ENCODE results near the gene EMC9. TPM values are rescaled to one million over a fixed set of nuclear protein-coding genes. Genes with fewer than 3 reads are reported as not detected.

The EMC9 gene
- total RNA-seq, 1 donor from 2014 or later: 14.0 TPM

DNA sequence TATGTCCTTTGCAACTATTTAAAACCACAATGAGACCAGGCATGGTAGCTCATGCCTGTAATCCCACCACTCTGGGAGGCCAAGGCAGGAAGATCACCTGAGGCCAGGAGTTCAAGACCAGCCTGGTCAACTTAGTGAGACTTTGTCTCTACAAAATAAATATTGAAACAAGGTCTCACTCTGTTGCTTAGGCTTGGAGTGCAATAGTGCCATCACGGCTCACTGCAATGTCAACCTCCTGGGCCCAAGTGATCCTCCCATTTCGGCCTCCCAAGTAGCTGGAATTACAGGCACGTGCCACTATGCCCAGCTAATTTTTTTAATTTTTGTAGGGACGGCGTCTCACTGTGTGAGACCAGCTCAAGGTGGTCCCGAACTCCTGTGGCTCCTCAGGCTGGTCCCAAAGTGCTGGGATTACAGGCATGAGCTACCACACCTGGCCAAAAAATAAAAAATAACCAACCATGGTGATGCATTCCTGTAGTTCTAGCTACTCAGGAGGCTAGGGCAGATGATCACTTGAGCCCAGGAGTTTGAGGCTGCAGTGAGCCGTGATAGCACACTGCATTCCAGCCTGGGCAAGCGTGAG, 11.9 kb downstream of the EMC9 start:
- Histone ChIP-seq H4K20me1 (ENCODE audit: low read depth) (no peaks in the 10 kb centered on the region), H3K27me3 (no peaks in the 10 kb centered on the region), H3K27ac (no peak overlapping the region), H3K9ac (no peak overlapping the region), H3K79me2 (ENCODE audit: low read depth) (no peaks in the 10 kb centered on the region), H2AFZ (replicated peaks) (no peak overlapping the region), H3K4me1 (no peaks in the 10 kb centered on the region), H3K9me3 (ENCODE audit: low read depth) (no peaks in the 10 kb centered on the region), H3K36me3 (no peaks in the 10 kb centered on the region), H3K4me3 (no peak overlapping the region), H3F3A (ENCODE audit: low read depth) (peaks cover 4% of the 10 kb centered on the region), H3K4me2 (no peak overlapping the region)
- no peaks in the 10 kb centered on the region for H3K4me1 Mint-ChIP-seq
- H3K9me3 Mint-ChIP-seq: no peaks in the 10 kb centered on the region
- no peak overlapping the region for H3K4me3 Mint-ChIP-seq
- peaks cover 4% of the 10 kb centered on the region for H3K27me3 Mint-ChIP-seq (ENCODE audit: insufficient read depth, low read depth)
- no peak overlapping the region for H3K27ac Mint-ChIP-seq
- no peaks in the 10 kb centered on the region for H3K36me3 Mint-ChIP-seq
- DNase-seq (ENCODE audit: low spot score): no peak
- TF ChIP-seq, protein P1, sequence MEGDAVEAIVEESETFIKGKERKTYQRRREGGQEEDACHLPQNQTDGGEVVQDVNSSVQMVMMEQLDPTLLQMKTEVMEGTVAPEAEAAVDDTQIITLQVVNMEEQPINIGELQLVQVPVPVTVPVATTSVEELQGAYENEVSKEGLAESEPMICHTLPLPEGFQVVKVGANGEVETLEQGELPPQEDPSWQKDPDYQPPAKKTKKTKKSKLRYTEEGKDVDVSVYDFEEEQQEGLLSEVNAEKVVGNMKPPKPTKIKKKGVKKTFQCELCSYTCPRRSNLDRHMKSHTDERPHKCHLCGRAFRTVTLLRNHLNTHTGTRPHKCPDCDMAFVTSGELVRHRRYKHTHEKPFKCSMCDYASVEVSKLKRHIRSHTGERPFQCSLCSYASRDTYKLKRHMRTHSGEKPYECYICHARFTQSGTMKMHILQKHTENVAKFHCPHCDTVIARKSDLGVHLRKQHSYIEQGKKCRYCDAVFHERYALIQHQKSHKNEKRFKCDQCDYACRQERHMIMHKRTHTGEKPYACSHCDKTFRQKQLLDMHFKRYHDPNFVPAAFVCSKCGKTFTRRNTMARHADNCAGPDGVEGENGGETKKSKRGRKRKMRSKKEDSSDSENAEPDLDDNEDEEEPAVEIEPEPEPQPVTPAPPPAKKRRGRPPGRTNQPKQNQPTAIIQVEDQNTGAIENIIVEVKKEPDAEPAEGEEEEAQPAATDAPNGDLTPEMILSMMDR (IDR thresholded peaks at IDR 0.05): no peak
- no peak for TF ChIP-seq EZH2phosphoT487 (IDR thresholded peaks at IDR 0.05)
- no peak for TF ChIP-seq EZH2 (IDR thresholded peaks at IDR 0.05)

DNA sequence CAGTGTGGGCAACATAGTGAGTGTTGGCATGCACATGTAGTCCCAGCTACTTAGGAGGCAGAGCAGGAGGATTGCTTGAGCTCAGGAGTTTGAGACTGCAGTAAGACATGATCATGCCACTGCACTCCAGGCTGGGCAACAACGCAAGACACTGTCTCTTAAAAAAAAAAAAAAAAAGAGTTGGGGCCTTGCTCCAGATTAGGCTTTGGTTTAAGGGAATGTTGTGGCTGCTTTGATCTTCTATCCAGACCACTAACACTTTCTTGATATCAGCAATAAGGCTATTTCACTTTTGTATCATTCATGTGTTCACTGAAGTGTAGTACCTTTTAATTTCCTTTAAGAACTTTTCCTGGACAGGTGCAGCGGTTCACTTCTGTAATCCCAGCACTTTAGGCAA, 13.7 kb downstream of the EMC9 start:
- H3K4me1 Mint-ChIP-seq: no peaks in the 10 kb centered on the region
- Histone ChIP-seq H4K20me1 (ENCODE audit: low read depth) (no peaks in the 10 kb centered on the region), H2AFZ (replicated peaks) (no peak overlapping the region), H3K9me3 (ENCODE audit: low read depth) (no peaks in the 10 kb centered on the region), H3F3A (ENCODE audit: low read depth) (no peaks in the 10 kb centered on the region), H3K4me1 (no peaks in the 10 kb centered on the region), H3K27ac (no peak overlapping the region), H3K27me3 (no peaks in the 10 kb centered on the region), H3K79me2 (ENCODE audit: low read depth) (no peaks in the 10 kb centered on the region), H3K9ac (no peak overlapping the region), H3K36me3 (no peaks in the 10 kb centered on the region), H3K4me3 (no peak overlapping the region), H3K4me2 (no peak overlapping the region)
- no peaks in the 10 kb centered on the region for H3K36me3 Mint-ChIP-seq
- H3K27me3 Mint-ChIP-seq (ENCODE audit: insufficient read depth, low read depth): peaks cover 4% of the 10 kb centered on the region
- no peaks in the 10 kb centered on the region for H3K9me3 Mint-ChIP-seq
- H3K4me3 Mint-ChIP-seq: no peak overlapping the region
- H3K27ac Mint-ChIP-seq: no peak overlapping the region
- DNase-seq (ENCODE audit: low spot score): no peak
- TF ChIP-seq EZH2 (IDR thresholded peaks at IDR 0.05): no peak

DNA sequence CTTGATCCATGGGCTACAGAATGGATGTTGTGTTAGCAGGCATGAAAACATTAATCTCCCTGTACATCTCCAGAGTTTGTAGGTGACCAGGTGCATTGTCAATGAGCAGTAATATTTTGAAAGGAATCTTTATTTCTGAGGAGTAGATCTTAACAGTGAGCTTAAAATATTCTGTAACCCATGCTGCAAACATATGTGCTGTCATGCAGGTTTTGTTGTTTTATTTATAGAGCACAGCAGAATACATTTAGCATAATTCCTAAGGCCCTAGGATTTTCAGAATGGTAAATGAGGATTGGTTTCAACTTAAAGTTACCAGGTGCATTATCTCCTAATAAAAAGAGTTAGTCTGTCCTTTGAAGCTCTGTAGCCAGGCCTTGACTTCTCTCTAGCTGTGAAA, 14.5 kb downstream of the EMC9 start:
- Mint-ChIP-seq H3K9me3 (no peaks in the 10 kb centered on the region), H3K27me3 (ENCODE audit: insufficient read depth, low read depth) (no peaks in the 10 kb centered on the region)
- no peak overlapping the region for H2AFZ ChIP-seq (replicated peaks)

More for the DNA sequence above, 14.5 kb downstream of the EMC9 start:
- Mint-ChIP-seq H3K27ac (no peak overlapping the region), H3K36me3 (no peaks in the 10 kb centered on the region), H3K4me1 (no peaks in the 10 kb centered on the region), H3K4me3 (no peak overlapping the region)
- no peak overlapping the region for H3K4me3 ChIP-seq
- TF ChIP-seq EZH2phosphoT487 (IDR thresholded peaks at IDR 0.05) (no peak), EZH2 (IDR thresholded peaks at IDR 0.05) (no peak)
- TF ChIP-seq, protein P1 (IDR thresholded peaks at IDR 0.05): no peak
- no peaks in the 10 kb centered on the region for H3K36me3 ChIP-seq
- H3K79me2 ChIP-seq (ENCODE audit: low read depth): no peaks in the 10 kb centered on the region
- H4K20me1 ChIP-seq (ENCODE audit: low read depth): no peaks in the 10 kb centered on the region
- no peak overlapping the region for H3K27ac ChIP-seq
- no peak overlapping the region for H3K4me2 ChIP-seq
- H3K27me3 ChIP-seq: no peaks in the 10 kb centered on the region
- no peak for DNase-seq (ENCODE audit: low spot score)
- H3K4me1 ChIP-seq: no peaks in the 10 kb centered on the region
- no peaks in the 10 kb centered on the region for H3K9me3 ChIP-seq (ENCODE audit: low read depth)
- H3F3A ChIP-seq (ENCODE audit: low read depth): no peaks in the 10 kb centered on the region
- H3K9ac ChIP-seq: no peak overlapping the region
